Measurements from ENCODE around the gene C20orf141. TPM values are rescaled to one million over a fixed set of nuclear protein-coding genes. Genes with fewer than 3 reads are reported as not detected.

Gene C20orf141
- total RNA-seq, 1 experiment from 2014 or later, result not detected

DNA sequence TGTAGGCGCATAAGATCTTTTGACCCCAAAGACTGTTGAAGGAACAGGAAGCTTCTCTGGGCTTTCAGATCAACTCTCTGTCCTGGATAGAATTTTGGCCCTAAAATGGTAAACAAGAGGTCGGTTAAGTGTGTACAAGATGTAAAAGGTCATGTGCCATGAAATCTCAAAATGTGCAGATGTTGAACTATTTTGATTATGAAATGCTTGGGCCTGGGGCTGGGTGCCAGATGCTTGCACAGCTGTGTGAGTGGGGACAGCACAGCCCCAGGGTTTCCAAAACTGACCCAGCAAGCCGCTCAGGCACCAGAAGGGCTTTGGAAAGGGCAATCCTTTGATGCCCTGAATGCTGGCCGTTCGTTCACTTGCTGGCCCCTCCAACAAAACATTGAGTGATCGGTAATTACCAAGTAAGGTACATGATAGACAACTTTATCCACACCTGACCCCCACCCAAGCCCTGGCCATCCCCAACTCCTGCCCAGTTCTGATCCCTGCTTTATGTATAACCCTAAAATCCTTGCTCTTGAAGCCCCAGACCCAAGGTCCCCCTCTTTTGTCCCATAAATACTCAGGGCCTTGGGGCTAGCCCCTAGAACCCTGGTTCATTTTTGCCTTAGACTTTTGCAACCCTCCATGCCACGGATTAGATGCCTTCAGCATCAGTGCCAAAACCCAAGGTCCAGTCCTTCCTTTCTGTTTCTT lies 3.3 kb downstream of the C20orf141 start:
- no peaks in the 10 kb centered on the region for H3K9me2 ChIP-seq (ENCODE audit: insufficient read depth)
- intact Hi-C loops (cut with micrococcal nuclease; ENCODE audit: unreplicated experiment), result no loop called here
- no peak overlapping the region for H3K27ac ChIP-seq
- H3K4me3 ChIP-seq, result no peak overlapping the region
- H3K79me2 ChIP-seq (ENCODE audit: low read depth), result no peaks in the 10 kb centered on the region
- no peak overlapping the region for H2AFZ ChIP-seq
- H3K4me1 ChIP-seq (replicated peaks; ENCODE audit: insufficient read depth), result peaks cover 28% of the 10 kb centered on the region
- H3K4me2 ChIP-seq, result no peak overlapping the region
- DNase-seq, result no peak
- no peaks in the 10 kb centered on the region for H3K9me3 ChIP-seq (ENCODE audit: insufficient read depth, low read depth)
- POLR2A ChIA-PET (ENCODE audit: unreplicated experiment), result no interaction called here
- H3K27me3 ChIP-seq (ENCODE audit: insufficient read depth, low read depth), result no peaks in the 10 kb centered on the region
- no peak for TF ChIP-seq CTCF (conservative IDR thresholded peaks at IDR 0.05)
- TF ChIP-seq EZH2 (IDR thresholded peaks at IDR 0.05; ENCODE audit: low read depth), result no peak
- no peaks in the 10 kb centered on the region for H3K36me3 ChIP-seq (ENCODE audit: low read depth)
- BruUV-seq (replicated peaks), result no TSS peak
- no peaks in the 10 kb centered on the region for H4K20me1 ChIP-seq (ENCODE audit: insufficient read depth)
- H3F3A ChIP-seq (ENCODE audit: insufficient read depth, low read depth), result peaks cover 21% of the 10 kb centered on the region
- CTCF ChIA-PET, result no interaction called here

GRCh38 chr20:2820084-2820895 lies 5.5 kb downstream of the C20orf141 start:
- H2AFZ ChIP-seq, result no peak overlapping the region

More at GRCh38 chr20:2820084-2820895, 5.5 kb downstream of the C20orf141 start:
- H3K4me3 ChIP-seq, result no peak overlapping the region
- H3K9me2 ChIP-seq (ENCODE audit: insufficient read depth), result no peaks in the 10 kb centered on the region
- CTCF ChIA-PET, result no interaction called here
- intact Hi-C loops (cut with micrococcal nuclease; ENCODE audit: unreplicated experiment), result no loop called here
- peaks cover 1% of the 10 kb centered on the region; the same call in 1 of the 2 replicates for H3F3A ChIP-seq (ENCODE audit: insufficient read depth, low read depth)
- no peaks in the 10 kb centered on the region for H4K20me1 ChIP-seq (ENCODE audit: insufficient read depth)
- H3K36me3 ChIP-seq (ENCODE audit: low read depth), result no peaks in the 10 kb centered on the region
- no peak for TF ChIP-seq EZH2 (IDR thresholded peaks at IDR 0.05; ENCODE audit: low read depth)
- TF ChIP-seq CTCF (conservative IDR thresholded peaks at IDR 0.05), result no peak
- H3K27me3 ChIP-seq (ENCODE audit: insufficient read depth, low read depth), result no peaks in the 10 kb centered on the region
- BruUV-seq (replicated peaks), result no TSS peak
- no peak overlapping the region for H3K27ac ChIP-seq
- no peak overlapping the region for H3K4me2 ChIP-seq
- peaks cover 6% of the 10 kb centered on the region for H3K4me1 ChIP-seq (replicated peaks; ENCODE audit: insufficient read depth)
- H3K9me3 ChIP-seq (ENCODE audit: insufficient read depth, low read depth), result no peaks in the 10 kb centered on the region
- POLR2A ChIA-PET (ENCODE audit: unreplicated experiment), result no interaction called here
- no peaks in the 10 kb centered on the region for H3K79me2 ChIP-seq (ENCODE audit: low read depth)
- no peak for DNase-seq
